DND-41 (cell line): ENCODE measurements around the gene BTBD7.

Experiments used
- CTCF ChIP-seq: IDR thresholded peaks from 2 replicates; pipeline ENCODE4 v1.5.1; 2012; ENCODE audit warnings: borderline replicate concordance, low read length, moderate library complexity, mild to moderate bottlenecking; ENCODE audit not compliant: poor library complexity, severe bottlenecking; ENCODE audit errors: extremely low read depth
- EZH2 ChIP-seq: IDR thresholded peaks from 3 replicates; pipeline ENCODE4 v1.6.1; 2012; ENCODE audit warnings: borderline replicate concordance, low read depth, mild to moderate bottlenecking, moderate library complexity, low read length, inconsistent platforms; ENCODE audit not compliant: severe bottlenecking

- TF ChIP-seq CTCF (no peak), EZH2 (no peak)
These were observed 98.0 kb downstream of the BTBD7 start for GRCh38 chr14:93234798-93235197.
